ENCODE results near the gene ZNF217. TPM values are rescaled to one million over a fixed set of nuclear protein-coding genes. Genes with fewer than 3 reads are reported as not detected.
"Not testable (repeated sequence)": the region's sequence is repeated elsewhere in the genome, so short reads cannot be mapped to it uniquely, and the experiment has no call there.

ZNF217 gene
- total and polyA plus RNA-seq, 9 of the 15 experiments (the other 6 are each of a cell fraction or from before 2014, with no cell fraction given), result 3.0 to 41.8 (median 16.8) TPM

- TF ChIP-seq ELK1 (CRISPR knock-in tag; IDR thresholded peaks at IDR 0.05), result no peak
These were observed 31.9 kb upstream of the ZNF217 start (continued) for GRCh38 chr20:53625311-53626129.

- Histone ChIP-seq H2AFZ (ENCODE audit: low read depth, low read length) (0 out of 2 replicates have a peak overlapping the region, but pooled peaks have one; percentile 37), H3K4me1 (replicated peaks in 1 of 2; ENCODE audit: control insufficient read depth in 2 of 2, insufficient read depth in 2 of 2, low read length in 2 of 2) (peaks cover 21 to 26% of the 10 kb centered on the region in 2 experiments; a peak in 4 of 5 replicates)
- H3K27ac ChIP-seq (ENCODE audit: extremely low read depth, low read depth, low read length); DNase-seq (ENCODE audit: extremely low read depth in 1 of 4, low spot score in 3 of 4); H4K20me1 ChIP-seq (replicated peaks; ENCODE audit: control insufficient read depth, insufficient read depth, low read length); FAIRE-seq; H3K9me3 ChIP-seq (replicated peaks; ENCODE audit: control insufficient read depth, insufficient read depth, low read depth, low read length); H3K4me2 ChIP-seq (ENCODE audit: insufficient read depth, low read length); BruUV-seq (replicated peaks); H3K79me2 ChIP-seq (ENCODE audit: control insufficient read depth, insufficient read depth, low read length); intact Hi-C loops (cut with micrococcal nuclease); H3K36me3 ChIP-seq (ENCODE audit: control insufficient read depth, insufficient read depth, low read length); H3K4me3 ChIP-seq; H3K27me3 ChIP-seq (ENCODE audit: control insufficient read depth in 2 of 2, insufficient read depth in 2 of 2, low read length in 2 of 2); H3K9me1 ChIP-seq (ENCODE audit: control insufficient read depth, insufficient read depth, low read length); in situ Hi-C loops (cut with MboI); CTCF ChIA-PET (ENCODE audit: low intra/inter-chr PET ratio); H3K9ac ChIP-seq (ENCODE audit: insufficient read depth in 1 of 2, low read depth in 2 of 2, low read length in 2 of 2); ATAC-seq: not testable (repeated sequence)
- 85% methylated on average over 6 of the region's 7 CpGs for WGBS (ENCODE audit: insufficient coverage, low coverage, missing lambda C conversion rate)
- POLR2A ChIA-PET, result interaction anchor here (5.5 kb wide), 1 partner anchor 13 kb away, joined by 60 read pairs; no protein-coding TSS in a partner anchor
These were observed 31.2 kb upstream of the ZNF217 start for GRCh38 chr20:53624927-53625250.
